G401.6 (cell line): ENCODE data around the gene SSC5D.
"Not testable (repeated sequence)": the region's sequence is repeated elsewhere in the genome, so short reads cannot be mapped to it uniquely, and the experiment has no call there.

ENCODE experiments used
- FAIRE-seq: peaks from 2 replicates; lab custom pipeline; 2012; peaks lifted over from hg19 to GRCh38; lab: Jason Lieb, UNC

SSC5D gene

DNA sequence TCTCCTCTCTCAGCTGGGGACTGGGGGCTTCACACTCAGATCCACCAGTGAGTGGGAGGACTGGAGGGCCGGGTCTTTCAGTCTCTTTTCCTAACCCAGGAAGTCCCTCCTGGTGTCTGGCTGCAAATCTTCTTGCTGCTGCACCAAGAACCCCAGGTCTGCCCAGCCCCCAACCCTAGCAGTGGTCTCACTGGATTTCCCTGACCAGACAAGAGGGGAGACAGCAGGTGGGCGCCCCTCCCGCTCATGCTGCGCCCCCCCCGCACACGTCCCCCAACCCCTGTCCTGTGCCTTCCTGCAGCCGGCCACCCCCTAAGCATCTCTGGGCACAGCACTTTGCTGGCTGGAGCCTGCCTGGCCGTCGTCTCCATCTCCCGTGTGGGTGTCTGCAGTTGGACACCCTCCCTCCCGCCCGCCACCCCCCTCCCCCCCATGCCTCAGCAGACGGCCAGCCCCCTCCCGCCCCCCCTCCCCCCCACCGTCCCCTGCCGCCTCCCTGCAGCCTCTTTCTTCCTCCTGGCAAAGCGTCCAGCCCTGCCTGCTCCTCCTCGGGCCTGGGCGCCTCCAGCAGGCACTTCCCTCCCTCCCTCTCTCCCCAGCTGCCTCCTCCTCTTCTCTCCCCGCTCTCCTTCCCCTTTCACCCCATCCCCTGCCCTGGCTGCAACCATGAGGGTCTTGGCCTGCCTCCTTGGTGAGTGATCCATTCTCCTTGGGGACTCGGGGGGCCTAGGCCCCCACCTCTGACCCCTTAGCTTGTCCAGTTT lies at the start of gene SSC5D:
Gene SSC5D (plus strand): TSS at position 513 of the 764 bp plus-strand sequence. CDS start 154 bp downstream, at position 667.
- FAIRE-seq: no peak

DNA sequence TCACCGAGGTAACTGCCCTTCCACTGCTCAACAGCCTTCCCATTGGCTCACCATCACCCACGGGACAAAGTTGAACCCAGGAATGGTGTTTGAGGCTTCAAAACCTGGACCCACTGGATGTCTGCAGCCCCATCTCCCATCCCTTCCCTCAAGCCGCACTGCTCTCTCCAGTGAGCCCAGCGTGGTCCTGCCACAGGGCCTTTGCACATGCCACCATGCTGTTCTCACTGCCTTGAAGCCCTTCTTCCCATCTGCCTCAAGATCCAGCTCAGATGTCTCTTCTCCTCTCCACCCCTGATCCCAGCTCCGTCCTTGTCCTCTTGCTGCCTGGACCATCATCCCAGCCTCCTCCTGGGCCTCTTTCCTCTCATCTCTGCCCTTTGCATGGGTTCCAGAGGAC lies 49.2 kb upstream of the SSC5D start:
- no peak for FAIRE-seq

DNA sequence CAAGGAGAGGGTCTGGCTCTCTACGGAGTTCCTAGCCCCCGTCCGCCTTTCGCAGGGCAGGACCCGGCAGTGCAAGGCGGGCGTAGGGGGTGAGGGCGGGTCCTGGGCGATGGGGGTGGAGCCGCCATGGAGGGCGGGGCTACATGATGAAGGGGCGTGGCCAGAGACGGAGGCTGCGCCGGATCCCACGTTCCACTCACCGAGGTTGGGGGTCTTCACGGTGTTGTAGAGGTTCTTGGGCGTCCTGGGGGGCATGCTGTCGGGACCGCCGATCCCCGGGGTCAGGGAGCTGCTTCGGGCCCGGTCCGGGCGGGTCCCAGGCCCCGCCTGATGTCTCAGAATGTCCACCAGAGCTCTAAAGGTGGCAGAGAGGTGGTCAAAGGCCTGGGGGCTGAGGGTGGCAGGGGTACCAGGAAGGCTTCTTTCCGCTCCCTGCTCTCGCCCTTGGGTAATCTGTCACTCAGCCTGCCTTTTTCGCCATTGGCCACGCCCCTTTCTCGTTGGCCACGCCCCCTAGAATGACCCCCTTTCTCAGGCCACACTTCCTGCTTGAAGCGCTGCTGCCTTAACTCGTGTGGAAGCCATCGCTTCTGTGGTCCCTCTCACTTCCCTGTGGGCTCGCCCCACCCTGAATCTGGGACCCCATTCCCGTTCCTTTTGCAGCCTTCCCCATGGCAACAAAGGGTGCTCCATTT lies 47.7 kb upstream of the SSC5D start:
- no peak for FAIRE-seq

DNA sequence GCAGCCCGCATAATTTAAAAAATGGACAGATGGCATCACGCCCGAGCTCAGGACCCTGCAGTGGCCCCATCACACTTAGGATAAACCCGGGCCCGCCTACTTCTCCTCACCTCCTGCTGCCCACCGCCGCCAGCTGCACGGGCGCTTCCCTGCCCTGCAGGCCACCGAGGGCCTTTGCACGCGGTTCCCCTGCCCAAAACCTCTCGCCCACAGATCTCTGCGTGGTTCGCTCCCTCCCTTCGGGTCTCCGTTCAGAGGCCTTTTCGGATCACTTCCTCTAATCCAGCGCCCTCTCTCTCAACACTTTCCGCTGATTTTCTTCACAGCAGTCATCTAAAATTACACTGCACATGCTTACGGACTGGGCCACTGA lies 46.9 kb upstream of the SSC5D start:
- FAIRE-seq: no peak

DNA sequence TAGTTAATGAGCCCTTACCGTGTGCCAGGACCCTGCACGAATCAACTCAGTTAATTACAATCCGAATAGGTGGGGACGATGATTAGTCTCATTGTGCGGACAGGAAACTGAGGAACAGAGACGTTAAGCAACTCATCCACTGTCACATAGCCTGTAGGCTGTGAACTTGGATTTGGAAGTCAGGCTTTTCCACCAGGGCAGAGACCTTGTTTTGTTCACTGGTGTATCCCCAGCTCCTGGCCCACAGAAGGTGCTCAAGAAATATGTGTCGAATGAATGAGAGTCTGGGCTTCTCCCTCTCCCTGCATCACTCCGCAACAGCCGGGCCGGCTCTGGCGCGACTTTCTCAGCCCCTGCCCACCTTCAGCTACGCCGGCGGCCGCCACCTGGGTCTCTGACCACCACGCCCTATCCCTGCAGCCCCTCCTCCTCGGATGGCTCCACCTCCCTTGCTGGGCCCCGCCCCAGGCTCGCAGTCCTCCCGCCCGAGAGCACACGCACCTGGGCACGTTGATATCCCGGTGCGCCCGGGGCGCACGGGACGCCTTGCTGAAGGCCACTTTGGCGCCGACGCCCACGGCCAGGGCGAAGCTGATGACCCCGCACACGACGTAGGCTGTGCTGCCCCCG lies 46.4 kb upstream of the SSC5D start:
- no peak for FAIRE-seq

DNA sequence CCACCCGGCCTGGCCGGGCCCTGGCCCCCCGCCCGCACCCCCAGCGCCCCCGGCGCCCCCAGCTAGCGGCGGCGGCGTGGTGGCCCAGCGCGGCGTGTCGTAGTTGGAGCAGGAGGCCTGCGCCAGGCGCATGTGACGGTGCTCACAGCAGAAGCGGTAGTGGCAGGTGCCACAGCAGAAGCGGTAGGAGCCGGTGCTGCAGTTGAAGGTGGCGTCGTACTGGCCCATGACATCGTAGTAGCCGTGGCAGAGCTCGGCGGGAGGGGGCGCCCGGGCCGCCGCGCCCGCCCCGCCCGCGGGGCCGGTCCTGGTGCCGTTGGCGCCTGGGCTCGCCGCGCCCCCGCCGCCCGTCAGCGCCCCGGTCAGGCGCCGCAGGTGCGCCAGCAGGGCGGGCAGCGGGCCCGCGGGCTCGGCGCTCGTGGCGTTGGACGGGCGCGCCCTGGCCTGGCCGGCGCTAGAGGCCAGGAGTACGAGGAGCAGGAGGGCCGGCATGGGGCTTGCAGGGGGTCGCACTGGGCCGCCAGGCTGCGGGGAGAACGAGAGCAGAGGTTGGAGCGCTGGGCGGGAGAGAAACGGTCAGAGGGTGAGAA lies 45.8 kb upstream of the SSC5D start:
- no peak for FAIRE-seq

DNA sequence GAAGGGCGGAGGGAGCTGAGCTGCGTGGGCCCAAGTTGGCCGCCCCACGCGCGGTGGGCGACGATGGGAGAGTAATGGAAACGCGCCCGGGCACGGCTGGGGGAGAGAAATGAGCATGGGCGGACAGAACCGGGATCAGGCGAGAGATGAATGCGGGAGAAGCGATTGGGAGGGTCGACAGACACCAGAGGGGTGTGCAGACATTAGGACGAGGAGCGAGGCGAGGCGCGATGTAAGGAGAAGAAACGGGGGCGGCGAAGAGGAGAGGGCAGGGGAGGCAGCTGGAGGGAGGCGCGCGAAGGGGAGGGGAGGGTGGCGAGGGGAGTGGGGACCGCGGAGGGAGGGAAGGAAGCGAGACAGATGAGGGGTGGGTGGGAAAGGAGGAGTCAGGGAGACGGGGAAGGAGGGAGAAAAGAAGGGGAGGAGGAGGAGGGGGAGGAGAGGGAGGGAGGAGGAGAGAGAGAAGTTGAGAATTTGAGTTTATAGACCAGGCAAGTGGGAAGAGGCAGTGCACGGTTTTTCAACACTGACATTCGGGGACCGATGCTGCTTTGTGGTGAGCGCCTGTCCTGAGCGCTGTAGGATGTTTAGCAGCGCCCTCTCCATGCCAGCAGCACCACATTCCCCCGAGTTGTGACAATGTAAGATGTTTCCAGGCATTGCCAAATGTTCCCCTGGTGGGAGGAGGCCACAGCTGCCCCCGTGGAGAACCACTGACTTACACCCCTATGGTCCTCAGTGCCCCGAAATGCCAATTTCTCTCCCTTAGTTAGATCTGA lies 45.0 kb upstream of the SSC5D start, which contains the start of gene SHISA7:
Gene SHISA7 (minus strand): TSS at position 256 of the 779 bp plus-strand sequence. CDS start 437 bp downstream, outside the sequence.
- no peak for FAIRE-seq

DNA sequence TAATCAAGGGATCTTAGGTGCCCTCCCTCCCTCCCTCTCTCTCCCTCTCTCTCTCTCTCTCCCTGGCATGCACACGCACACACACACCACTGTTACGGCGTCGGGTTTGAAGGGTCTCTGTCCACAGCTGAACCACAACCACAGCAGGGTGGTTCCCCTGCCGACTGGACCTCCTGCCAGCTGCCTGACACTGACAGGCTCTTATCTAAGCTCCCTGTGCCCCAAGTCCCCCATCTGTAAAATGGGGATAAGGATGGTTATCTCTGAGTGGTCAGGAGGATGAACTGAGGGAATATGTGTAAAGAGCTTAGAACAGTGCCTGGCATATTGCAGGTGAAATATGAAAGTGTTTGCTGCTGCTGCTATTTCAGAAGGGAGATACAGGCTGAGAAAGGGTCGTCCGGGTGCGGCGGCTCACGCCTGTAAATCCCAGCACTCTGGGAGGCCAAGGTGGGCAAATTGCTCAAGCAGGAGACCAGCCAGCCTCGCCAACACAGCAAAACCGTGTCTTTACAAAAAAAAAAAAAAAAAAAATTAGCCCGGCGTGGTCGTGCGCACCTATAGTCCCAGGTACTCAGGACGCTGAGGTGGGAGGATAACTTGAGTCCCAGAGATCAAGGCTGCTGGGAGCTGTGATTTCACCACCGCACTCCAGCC lies 44.3 kb upstream of the SSC5D start:
- no peak for FAIRE-seq

DNA sequence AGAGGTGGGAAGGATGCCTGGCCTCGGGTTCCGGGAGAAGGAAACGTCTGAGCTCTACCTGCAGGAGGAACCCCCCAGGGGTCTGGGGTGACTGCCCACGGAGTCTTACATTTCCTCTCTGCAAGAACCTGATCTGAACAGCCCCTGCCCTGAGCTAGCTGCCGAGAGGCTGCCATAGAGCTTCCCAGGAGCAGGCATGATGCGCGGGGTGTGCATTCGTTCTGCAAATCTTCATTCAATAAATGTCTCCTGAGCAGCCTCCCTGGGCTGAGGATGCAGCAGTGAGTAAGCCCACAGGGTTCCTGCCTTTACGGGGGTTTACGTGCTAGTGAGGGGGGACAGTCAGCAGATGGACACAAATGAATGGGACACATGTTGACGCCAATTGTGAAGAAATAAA lies 43.6 kb upstream of the SSC5D start:
- no peak for FAIRE-seq

DNA sequence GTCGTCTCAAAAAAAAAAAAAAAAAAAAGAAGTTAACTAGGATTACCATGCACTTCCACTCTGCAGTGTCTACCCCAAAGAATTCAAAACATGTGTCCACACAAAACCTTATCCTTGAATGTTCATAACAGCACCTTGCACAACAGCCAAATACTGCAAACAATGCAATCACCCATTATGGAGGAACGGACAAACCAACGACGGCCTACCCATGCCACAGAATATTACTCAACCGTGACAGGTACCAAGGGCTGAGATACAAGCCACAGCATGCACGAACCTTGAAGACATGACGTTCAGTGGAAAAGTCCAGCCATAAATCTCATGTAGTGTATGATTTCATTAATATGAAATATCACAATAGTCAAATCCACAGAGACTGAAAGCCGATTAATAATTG lies 42.2 kb upstream of the SSC5D start:
- no peak for FAIRE-seq

DNA sequence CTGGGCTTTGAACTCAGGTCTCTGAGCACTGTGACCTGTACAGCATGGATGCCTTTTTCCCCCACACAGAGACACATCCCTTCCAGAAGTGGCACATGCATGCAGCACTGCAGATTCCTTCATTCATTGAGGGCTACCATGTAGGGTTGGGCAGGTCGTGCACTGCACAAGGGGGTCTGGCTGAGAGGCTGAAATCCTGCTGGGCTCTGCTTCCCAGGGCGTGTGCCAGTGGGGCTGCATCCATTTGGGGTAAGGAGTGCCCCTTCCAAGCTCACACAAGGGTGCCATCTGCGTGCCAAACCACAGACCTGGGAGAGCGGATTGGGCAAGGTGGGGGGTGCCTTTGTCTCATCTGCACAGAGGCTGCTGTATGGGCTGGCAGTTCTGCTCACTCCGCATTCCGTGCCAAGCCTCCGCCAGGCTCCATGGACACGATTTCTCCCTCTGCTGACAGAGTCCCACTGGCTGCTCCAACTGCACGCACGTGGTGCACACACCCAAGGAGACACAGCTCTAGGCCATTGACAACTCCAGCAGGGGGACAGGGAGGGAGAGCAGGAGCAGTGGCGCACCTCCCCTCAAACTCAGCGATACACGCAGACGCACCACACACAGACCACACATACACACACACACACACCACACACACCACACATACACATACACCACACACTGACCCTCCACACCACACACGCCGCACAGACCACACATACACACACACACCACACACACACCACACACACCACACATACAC lies 40.6 kb upstream of the SSC5D start:
- FAIRE-seq: no peak

DNA sequence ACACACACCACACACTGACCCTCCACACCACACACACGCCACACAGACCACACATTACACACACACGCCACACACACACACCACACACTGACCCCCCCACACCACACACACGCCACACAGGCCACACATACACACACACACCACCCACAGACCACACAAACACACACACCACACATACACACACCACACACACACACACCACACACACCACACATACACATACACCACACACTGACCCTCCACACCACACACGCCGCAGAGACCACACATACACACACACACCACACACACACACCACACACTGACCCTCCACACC lies 40.1 kb upstream of the SSC5D start:
- not testable (repeated sequence) for FAIRE-seq

DNA sequence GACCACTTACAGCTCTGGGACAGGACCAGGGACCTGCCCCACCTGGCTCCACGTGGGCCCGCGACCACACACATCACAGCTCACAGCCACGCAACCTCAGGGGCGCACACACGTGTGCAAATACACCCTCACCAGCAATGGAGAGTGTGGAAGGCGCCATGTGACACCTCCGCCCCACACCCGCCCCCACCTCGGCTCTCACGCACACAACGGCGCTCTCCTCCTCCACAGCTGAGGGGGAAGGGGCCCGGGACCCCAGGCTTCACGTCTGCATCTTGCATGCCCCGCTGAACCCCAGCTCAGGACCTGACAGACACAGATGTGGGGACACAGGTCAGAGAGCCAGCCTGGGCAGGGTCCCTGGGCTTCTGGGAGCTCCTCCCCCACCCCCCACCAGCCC lies 38.8 kb upstream of the SSC5D start:
- no peak for FAIRE-seq

DNA sequence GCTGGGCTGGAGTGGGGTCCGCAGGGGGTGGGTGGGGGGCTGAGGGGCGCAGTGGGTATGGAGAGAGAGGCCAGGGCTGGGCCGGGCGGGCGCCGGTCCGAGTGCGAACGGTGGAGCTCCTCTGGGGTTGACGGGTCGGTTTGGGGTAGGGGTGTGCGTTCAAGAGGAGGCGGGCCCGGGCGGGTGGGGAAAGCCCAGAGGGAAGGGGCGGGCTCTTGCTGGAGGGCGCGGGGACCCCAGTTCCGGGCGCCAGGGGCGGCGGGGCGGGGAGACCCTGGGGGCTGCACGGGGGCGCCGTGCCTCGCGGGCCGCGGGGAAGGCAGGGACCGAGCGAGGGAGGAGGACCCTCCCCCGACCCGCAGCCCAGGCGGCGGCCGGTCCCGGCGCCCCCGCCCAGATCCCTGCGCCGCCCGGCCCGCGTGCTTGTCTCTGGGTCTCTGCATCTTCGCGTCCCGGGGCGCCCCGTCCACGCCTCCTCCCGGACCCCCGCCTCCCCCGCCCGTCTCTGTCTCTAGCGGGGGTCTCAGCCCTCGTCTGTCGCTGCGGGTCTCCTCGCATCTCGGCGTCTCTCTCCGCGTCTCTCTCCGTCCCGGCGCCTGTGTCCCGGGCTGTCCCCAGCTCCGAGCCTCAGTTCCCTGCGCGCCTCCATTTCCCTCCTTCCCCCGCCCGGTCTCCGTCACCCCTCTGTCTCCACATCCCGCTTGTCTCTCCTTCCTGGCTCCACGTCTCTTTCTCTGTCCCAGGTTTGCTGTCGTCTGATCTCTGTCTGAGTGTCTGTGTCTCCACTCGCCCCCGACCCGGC lies 36.9 kb upstream of the SSC5D start:
- no peak for FAIRE-seq

DNA sequence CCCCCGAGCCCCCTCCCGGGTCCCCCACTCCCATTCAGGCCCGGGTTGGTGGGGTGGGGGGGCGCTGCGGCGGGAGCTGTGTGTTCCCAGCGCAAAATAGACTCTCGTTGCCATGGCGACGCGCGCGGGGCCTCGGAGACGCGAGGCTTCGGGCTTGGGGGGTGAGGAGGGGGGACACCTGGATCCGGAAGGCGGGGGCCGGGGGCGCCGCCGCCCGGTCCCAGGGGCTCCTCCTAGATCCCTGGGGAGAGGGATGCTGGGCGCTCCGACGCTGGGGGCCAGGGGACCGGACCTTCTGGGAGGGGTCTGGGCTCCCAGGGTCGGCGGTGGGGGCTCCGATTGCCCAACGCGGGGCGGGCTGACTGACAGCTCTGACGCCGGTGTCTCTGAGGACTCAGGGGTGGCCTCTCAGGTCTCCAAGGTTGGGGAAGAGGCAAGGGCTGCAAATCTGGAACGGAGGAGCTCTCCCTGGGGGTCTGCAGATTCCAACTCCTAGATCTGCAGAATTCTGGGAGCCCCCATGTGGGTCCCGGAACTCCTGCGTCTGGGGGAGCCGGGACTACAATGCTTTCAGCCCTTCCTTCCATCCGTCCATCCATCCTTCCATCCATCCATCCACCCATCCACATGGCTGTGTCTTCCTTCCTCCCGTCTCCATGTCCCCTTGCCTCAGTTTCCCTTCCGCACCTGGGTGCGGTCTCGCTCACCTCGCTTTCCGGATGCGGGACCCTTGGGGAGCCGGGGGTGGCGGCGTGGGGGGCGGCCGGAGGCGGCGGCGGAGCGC lies 36.1 kb upstream of the SSC5D start:
- no peak for FAIRE-seq

DNA sequence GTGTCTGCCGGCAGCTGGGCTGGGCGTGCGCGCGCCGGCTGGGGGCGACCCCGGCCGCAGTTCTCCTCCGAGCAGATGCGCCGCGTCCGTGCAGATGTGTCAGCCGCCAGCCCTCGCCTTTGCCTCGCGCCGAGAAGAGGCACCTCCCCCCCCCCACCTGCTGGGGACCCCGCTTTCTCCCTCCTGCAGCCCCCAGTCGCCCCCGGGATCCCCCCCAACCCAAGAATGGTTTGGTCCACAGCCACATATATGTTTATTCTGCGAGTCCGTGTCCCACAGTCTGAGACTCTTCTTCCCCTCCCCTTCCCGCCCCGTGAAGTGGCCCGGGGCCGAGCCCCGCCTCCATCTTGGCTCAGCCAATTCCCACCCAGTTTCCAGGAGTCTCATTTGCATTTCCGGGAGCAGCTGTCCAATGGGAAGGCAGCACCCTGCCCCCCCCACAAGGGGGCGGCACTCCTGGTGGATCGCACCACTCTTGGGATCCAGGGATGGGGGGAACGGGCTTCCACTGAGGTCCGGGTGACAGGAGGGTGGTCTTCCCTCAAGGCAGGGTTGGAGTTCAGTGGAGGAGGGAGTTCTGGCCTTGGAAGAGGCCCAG lies 35.4 kb upstream of the SSC5D start:
- FAIRE-seq: peak; percentile 83

DNA sequence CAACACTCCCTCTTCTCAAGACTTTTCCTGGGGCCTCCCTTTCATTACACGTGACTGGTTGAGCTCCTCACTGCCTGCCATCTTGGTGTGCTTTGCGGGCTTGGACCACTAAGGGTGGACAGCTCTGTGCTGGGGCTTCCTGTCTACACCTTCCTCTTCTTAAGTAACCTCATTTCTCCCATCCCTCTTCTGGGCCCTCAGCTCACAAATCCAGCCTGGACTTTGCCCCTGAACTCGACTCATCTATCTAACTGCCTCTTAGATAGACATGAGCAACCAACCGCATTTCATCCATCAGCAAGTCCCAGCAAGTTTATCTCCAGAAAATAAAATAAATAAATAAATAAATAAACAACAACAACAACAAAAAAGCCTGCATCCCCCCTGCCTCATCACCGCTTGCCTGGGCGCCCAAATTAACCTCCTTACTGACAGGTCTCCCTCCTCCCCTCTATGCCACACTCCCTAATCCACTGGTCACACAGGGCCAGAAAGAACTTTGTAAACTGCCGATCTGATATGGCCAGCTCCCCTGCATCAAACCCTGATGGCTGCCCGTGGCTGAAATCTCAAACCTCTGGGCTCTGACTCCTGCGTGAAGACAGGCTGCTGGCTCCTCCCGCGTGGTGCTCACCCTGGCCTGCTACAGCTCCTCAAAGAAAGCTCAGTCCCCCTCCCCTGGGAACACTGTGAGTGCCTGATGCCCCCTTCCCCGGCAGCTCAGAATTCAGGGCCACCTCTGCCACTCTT lies 34.5 kb upstream of the SSC5D start:
- no peak for FAIRE-seq

DNA sequence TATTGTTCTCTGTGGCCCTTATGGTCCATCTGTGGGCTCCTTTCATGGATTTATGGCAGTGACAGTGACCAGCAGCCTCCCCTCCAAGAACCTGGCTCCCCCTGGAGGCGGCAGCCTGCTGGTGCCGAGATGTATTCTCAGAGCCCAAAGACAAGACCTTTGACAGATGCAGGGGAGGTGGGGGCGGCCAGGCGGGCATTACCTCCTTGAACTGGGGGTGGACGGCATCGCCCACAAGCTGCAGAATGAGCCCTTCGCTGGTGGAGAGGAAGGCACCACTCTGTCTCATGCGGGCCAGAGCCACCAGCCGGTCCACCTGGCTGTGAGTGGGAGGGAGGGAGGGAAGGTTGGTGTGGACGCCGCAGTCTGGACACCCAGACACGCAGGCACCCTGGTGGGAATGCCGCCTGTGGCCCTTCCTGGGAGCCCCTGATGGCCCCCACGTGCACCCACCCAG lies 33.4 kb upstream of the SSC5D start:
- no peak for FAIRE-seq
